ENCODE data around the gene FGGY.
"Not testable (repeated sequence)": the region's sequence is repeated elsewhere in the genome, so short reads cannot be mapped to it uniquely, and the experiment has no call there.

The FGGY gene, protein sequence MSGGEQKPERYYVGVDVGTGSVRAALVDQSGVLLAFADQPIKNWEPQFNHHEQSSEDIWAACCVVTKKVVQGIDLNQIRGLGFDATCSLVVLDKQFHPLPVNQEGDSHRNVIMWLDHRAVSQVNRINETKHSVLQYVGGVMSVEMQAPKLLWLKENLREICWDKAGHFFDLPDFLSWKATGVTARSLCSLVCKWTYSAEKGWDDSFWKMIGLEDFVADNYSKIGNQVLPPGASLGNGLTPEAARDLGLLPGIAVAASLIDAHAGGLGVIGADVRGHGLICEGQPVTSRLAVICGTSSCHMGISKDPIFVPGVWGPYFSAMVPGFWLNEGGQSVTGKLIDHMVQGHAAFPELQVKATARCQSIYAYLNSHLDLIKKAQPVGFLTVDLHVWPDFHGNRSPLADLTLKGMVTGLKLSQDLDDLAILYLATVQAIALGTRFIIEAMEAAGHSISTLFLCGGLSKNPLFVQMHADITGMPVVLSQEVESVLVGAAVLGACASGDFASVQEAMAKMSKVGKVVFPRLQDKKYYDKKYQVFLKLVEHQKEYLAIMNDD

DNA sequence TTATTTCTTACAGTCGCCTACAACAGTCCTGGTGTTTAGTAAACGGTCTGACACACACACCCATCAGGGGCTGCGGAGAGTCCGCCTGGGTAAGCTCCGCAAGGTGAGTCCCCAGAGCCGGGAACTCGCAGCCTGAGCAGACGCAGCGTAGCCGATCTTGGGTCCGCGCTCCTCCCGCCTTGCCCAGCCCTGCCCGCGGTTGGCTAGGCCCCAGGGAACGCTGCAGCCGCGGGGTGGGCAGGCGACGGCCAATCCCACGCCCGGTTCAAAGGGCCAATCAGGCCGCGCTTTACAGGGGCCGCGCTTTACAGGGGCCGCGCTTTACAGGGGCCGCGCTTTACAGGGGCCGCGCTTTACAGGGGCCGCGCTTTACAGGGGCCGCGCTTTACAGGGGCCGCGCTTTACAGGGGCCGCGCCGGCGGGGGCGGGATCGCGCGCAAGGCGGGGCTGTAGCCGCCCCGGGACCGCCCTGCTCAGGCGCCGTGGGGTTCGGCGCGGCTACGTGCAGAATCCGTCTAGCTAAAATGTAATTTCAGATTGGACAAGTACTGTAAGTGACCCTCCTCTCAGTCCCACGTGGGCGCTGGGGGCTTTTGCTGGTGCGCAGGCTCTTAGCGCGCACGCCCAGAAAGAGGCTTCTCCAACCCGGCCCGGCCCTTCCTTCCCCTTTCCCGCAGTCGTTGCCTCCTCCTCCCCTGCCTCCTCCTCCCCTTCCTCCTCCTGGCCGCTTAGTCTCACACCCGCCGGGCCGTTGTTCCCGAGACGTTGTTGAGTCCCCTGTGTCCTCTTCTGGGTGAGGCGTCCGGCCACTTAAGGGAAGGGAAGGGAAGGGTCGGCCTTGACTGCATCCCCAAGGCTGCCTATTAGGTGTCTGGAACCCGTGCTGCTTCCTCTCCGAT lies at the start of gene FGGY:
Gene FGGY, plus strand, starts transcription at position 737 of the 899 bp plus-strand sequence. CDS start 24,456 bp downstream, outside the sequence.
- DNase-seq (ENCODE audit: low read depth in 1 of 2, low spot score in 1 of 2) = peak; percentile 57 to 60

DNA sequence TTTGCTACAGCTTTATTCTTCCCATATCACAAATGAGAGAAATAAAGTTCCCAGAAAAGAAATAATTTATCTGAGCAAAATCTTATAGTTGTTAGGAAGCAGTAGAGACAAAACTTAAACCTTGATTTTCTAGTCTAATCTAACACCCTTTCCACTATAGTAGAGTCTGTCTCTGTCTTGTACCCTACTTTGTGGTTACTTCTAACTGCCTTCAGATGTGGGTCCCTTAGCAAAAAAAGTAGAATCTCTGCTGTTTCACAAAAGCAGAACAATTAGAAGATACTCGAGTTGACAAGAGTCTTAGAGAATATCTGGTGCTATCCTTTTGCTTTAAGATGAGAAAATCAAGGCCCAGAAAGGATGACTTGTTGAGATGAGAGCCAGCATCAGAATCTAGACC lies 48.1 kb upstream of the FGGY start:
- DNase-seq (ENCODE audit: low read depth in 1 of 2, low spot score in 1 of 2) = no peak

DNA sequence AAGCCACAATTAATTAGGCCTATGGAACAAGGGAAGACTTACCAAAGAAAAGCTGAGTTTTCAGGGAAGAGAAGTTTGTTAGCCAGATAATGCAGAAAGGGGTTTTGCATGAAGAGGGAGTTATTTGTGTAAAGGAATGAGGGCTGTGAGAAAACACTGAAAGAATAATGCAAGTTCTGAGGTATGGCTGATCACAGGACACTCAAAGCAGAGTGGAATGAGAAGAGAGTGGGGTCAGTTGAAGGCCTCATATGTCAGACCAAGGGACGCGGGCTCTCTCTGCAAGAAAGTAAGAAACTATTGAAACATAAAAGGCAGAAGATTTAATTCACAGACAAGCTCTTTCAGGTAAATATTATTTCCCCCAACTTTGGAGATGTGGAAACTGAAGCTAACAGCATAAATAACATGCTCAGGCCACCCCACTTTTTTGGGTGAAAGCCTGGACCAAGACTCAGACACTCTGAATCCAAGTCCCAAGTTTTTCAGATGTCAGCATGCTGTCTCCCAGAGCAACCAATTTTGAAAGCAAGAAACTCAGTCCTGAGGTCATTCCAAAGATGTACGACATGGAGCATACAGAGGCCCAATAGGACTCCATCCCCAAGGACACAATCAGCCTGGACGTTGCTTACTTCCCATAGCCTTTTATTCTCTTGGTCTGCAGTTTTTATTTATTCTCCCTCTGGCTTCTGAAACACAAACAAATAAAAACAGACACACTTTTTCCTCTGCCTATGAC lies 47.3 kb upstream of the FGGY start:
- no peak for DNase-seq (ENCODE audit: low read depth in 1 of 2, low spot score in 1 of 2)

DNA sequence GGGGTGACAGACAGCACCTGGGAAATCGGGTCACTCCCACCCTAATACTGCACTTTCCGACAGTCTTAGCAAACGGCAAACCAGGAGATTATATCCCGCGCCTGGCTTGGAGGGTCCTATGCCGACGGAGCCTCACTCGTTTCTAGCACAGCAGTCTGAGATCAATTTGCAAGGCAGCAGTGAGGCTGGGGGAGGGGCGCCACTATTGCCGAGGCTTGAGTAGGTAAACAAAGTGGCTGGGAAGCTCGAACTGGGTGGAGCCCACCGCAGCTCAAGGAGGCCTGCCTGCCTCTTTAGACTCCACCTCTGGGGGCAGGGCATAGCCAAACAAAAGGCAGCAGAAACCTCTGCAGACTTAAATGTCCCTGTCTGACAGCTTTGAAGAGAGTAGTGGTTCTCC lies 45.8 kb upstream of the FGGY start:
- DNase-seq (ENCODE audit: low read depth in 1 of 2, low spot score in 1 of 2) = not testable (repeated sequence)

DNA sequence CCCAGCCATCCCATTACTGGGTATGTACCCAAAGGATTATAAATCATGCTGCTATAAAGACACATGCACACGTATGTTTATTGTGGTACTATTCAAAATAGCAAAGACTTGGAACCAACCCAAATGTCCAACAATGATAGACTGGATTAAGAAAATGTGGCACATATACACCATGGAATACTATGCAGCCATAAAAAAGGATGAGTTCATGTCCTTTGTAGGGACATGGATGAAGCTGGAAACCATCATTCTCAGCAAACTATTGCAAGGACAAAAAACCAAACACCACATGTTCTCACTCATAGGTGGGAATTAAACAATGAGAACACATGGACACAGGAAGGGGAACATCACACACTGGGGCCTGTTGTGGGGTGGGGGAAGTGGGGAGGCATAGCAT lies 40.5 kb upstream of the FGGY start:
- not testable (repeated sequence) for DNase-seq (ENCODE audit: low read depth in 1 of 2, low spot score in 1 of 2)

DNA sequence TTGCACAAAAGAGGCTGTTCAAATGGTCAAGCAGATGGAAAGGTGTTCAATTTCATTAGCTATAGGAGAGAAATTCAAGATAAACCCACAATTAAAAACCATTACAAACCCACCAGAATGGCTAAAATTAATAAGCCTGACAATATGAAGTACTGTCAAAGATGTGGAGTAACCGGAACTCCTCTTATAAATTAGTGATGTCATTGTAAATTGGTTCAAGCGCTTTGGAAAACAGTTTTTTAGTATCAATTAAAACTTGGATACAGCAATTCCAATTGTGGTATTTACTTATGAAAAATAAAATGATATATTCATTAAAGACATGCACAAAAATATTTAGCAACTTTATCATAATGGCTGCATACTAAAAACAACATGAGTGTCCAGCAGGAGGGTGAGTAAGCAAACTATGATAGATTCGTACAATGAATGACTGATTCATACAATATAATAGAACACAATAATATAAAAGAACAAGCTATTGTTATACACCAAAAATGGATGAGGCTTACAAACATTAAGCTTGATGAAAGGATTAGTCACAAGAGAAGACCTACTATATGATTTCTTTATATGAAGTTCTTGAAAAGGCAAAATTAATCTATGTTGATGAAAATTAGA lies 38.4 kb upstream of the FGGY start:
- no peak for DNase-seq (ENCODE audit: low read depth in 1 of 2, low spot score in 1 of 2)

DNA sequence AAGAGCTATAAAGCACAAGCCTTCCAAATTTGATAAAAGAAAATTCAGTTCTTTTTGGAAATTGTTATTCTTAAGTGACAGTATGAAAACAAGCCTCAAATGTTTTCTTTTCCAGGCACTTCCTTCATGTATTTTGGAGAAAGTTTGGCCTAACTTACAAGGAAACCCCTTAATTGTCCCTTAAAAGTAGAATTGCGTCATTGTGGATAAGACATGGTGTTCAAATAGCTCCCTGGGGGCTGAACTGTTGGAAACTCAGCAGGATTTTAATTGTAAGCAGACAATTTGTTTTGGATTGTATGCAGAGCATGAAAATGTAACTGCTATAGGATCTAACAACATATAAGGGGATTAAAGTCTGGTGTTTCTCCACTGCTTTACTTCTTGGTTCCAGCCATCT lies 35.4 kb upstream of the FGGY start:
- no peak for DNase-seq (ENCODE audit: low read depth in 1 of 2, low spot score in 1 of 2)

DNA sequence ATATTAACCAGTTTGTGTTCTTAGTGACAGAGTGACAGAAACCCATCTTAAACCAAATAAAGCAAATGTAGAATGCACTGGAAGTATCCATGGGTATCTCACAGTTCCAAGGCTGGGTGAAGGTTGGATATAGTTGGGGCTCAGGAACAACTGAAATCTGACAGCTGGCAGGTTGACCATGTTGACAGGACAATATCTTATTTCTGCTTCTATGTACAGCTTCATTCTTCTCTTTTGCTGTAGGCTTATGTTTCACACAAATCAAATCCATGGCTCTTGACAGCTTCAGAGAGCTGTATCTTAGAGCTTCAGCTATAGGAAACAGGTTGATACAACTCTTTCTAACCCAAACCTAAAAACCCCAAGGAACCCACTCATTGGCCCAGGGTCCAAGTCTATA lies 34.3 kb upstream of the FGGY start:
- no peak for DNase-seq (ENCODE audit: low read depth in 1 of 2, low spot score in 1 of 2)

DNA sequence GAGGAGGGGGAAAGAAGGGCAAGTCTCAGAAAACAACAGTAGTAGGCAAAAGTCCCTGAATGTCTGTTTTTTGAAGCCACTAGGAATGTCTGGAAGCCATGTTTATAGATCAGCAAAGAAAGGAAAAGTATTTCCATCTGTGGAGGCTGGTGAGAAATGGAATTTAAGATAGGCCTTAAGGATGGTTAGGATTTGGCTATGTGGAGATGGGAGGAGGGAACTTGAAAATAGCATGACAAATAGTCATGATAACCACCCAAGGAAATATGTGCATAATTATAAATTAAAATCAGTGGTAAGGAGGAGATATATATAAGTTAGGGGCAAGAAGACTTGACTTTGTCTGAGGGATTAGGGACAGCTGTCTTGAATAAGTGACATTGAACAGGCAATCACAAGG lies 33.8 kb upstream of the FGGY start:
- DNase-seq (ENCODE audit: low read depth in 1 of 2, low spot score in 1 of 2) = no peak

DNA sequence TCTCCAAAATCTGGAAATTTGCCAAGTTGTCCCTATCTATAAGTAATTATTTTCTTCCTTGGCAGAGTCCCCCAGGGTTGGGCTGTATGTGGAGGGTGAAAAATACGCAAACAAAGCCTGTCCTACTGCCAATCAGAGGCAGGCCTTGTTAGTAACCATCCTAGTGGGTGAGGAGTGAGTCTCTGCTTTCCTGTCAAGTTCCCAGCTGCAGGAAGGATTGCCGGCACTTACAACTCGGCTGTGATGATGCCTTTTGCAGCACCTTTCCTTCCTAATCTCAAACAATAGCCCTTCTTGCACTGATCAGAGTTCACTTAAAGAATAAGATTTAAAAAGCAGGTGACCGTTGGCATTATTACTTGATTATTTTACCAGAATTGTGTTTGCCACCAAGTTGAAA lies 31.3 kb upstream of the FGGY start:
- DNase-seq (ENCODE audit: low read depth in 1 of 2, low spot score in 1 of 2) = no peak

DNA sequence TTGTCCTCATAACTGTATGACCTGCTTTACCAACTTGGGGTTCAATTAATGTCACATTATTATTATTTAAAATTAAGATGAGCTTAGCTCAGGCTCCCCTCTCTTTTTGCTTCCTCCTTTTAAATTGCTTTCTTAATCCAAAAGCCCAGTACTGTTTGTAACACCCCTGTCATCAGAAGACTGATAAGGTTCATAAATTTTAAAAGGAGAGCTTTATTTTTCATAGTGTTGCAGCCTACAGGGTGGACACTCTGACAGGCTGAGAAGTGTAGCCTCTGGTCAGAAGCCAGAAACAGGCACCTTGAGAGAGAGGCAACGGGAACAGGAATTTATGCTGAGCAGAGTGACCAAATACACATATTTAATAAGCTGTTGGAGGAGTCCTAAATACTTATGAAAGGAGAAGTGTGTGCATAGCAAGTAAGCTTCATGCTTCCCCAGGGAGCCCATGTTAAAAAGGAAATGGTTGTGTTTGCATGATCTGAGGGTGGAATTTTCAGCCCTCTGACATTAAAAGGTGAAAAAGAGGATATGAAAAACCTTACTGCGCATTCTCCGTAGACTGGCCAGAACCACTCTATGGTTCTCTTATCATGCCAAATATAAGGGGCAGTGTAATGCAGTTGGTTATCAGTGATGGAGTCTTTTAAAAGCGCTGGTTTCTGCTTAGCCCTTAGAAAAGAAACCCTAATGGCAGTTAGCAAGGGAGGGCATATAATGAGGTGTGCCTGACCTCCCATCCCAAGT lies 30.5 kb upstream of the FGGY start:
- DNase-seq (ENCODE audit: low read depth in 1 of 2, low spot score in 1 of 2) = no peak

DNA sequence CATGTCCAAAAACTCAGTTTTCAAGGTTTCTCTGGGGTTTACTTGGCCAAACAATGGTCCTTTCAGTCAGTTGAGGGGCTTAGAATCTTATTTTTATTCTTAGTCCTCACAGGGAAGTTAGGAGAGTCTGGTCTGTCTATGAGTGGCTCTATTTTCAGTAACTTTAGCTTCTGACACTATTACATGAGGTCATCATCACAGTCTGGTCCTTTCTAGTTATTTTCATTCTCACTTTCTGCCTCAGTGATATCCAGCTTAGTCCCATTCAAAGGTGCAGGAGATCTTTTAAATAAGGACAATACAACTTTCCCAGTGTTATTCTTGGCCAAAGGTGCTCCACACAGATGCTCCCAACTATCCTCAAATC lies 30.0 kb upstream of the FGGY start:
- no peak for DNase-seq (ENCODE audit: low read depth in 1 of 2, low spot score in 1 of 2)

DNA sequence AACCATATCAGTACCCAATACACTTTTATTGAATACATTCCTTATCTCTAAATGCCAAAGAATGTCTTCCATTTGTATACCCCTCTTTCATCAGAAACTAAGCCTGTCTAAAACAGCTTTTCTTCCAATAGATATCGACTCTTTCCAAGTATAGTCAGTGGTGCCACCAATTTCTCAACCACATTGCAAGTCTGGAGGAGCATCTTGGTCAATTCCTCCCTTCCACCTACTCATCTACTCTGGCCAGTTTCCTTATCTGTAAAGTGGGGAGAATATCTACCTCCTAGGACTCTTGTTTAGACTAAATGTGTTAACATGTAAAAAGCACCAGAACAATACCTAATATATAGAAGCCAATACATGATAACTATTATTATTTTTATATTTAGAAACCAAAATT lies 28.5 kb upstream of the FGGY start:
- DNase-seq (ENCODE audit: low read depth in 1 of 2, low spot score in 1 of 2) = no peak

DNA sequence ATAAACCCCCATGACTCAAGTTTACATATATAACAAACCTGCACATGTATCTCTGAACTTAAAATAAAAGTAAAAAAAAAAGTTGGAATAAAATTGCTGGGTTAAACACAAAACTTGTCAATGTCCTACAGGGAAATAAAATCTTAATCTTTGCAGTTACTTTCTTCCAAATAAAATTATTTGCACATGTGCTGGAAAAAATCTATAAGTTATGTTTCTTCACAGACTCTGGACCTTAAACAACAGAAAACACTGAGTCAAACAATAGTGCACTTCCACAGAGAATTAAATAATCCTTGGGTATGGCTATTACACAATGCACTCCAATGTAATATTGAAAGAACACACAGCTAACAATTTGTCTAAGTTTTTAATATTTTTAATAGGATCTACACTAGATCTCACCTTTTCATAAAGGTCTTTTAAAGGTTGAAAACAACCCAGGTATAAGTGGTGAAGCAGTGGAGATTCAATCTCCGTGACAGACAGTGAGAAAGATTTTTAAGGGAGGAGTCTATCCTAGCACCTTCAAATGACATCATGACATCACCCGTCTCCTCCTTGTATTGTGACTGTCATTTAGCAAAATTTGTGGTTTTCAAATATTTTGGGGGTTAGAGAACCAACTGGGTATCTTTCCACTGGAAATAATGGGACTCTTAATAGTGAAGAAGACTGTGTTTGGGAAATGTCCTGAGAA lies 25.2 kb upstream of the FGGY start:
- DNase-seq (ENCODE audit: low read depth in 1 of 2, low spot score in 1 of 2) = no peak

DNA sequence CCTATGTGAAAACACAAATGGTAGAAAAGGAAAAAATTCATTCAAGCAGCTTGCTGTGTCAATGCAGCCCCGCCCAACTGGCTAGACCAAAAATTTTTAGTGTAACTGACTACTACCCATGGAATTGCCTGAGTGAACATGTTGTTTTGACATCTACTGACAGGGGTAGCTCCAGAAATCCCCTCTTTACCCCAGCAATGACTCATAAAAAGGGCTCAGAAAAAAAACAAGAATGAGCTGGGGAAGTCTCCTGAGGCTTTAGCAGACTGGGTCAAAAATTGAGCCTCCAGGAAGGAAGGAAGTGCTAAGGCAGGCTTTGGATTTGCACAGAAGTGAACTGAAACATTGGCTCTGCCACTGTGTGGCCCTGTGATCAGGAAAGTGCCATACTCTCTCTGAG lies 24.4 kb upstream of the FGGY start:
- DNase-seq (ENCODE audit: low read depth in 1 of 2, low spot score in 1 of 2) = no peak

DNA sequence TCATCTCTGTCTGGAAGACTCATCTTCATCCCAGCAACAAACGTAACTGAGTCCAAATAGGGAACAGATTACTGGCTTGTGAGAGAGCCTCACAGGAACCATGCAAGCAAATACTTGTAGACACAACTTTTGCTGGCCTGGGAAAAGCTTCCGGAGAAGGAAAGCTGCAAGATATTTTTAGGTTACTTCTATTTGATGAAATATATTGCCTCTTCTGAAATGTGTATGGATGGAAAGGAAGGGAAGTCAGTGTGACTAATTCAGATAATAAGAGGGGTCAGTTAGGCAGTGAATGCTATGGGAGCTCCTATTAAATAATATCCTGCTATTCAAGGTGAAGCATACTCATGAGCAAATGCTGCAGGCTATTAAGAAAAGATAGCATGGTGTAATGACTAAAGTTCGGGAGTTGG lies 20.4 kb upstream of the FGGY start:
- no peak for DNase-seq (ENCODE audit: low read depth in 1 of 2, low spot score in 1 of 2)

DNA sequence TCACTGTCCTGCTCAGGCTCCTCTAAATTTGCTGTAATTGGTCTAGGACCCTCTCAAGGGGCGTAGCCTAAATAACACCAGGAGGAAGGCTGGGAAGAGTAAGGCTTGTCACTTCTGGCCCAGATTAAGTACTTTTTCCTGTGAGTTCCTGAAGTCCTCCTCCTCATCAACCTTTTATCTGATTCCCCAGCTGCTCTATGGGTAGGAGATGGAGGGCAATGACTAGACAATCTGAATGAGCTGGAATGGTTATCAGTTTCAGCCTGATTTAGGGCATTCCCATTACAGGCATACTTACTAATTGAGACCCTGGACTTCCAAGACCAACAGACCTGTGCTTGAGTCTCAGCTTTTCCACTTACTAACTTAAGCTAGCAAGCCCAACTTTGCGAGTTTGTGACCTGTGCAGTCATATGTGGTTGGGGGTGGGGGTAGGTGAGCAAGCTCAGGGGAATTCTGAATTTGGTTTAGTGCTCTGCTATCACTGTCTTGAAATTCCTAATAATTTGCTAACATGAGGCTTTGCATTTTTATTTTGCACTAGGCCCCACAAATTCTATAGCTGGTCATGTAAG lies 18.0 kb upstream of the FGGY start:
- no peak for DNase-seq (ENCODE audit: low read depth in 1 of 2, low spot score in 1 of 2)

DNA sequence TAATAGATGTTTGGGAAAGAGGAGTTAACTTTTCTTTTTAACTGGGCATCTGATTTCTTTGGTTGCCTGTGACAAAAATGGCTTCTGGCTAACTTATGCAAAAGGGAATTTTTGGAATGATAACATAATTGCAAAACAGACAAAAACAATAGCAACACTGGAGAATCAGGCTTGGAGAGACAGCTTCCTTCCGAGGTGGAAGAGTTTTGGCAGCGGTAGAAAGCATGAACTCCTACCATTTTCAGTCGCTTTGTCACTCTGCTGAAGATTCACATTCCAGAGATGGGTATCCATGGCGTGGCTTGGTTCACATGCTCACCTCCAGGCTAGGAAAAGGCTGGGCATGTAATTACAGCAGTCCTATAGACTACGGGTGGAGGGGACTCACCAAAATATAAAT lies 17.2 kb upstream of the FGGY start:
- DNase-seq (ENCODE audit: low read depth in 1 of 2, low spot score in 1 of 2) = no peak

DNA sequence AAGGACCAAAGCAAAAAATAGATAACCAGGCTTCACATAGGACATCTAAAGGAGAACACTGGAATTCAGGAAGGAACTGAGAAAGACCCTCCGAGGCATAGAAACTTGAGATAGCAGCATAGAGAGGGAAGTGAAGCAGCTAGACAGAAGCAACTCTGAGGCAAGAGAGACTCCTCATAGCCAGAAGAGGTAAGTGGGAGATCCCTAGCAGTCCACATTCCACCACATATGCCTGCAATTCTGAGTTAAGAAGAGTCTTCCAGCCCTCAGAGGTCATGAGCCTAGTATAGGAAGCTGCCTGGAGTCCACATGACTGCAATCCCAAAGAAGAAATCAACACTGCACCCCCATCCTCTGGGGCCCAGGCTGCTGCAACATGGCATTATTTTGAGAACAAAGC lies 13.9 kb upstream of the FGGY start:
- DNase-seq (ENCODE audit: low read depth in 1 of 2, low spot score in 1 of 2) = no peak

All from stimulated activated CD4-positive, alpha-beta T cell treated with anti-CD3 and anti-CD28 coated beads, Interleukin-15, amount 100 ng/mL, for 1 hour (primary cell).